OCI-LY7 (cell line): ENCODE data around the gene VIL1.

Source experiments
- EZH2phosphoT487 ChIP-seq: fragments of 200-600 bp; sonication (generic); IDR thresholded peaks from 2 replicates; pipeline ENCODE4 v1.6.1; 2018; ENCODE audit warnings: low read depth, borderline replicate concordance, mild to moderate bottlenecking, mixed run types, antibody characterized with exemption, low read length, moderate library complexity, mixed read lengths
- TF ChIP-seq, protein P1 (sequence below): fragments of 200-600 bp; sonication (generic); conservative IDR thresholded peaks from 2 replicates; pipeline ENCODE4 v1.5.1; 2014; ENCODE audit warnings: mild to moderate bottlenecking, antibody characterized with exemption, low read length, moderate library complexity, mixed read lengths

DNA sequence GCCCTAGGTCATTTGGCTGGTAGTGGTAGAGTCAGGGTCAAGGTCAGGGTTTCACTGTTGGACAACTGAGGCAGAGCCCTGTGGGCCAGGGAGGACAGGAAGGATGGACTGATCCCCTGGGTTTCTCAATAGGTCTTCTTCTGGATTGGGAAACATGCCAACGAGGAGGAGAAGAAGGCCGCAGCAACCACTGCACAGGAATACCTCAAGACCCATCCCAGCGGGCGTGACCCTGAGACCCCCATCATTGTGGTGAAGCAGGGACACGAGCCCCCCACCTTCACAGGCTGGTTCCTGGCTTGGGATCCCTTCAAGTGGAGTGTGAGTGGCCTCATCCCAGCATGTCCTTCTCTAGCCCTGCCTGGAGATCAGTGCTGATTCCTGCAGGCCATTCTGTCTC lies 18.1 kb downstream of the VIL1 start:
- TF ChIP-seq, protein P1, sequence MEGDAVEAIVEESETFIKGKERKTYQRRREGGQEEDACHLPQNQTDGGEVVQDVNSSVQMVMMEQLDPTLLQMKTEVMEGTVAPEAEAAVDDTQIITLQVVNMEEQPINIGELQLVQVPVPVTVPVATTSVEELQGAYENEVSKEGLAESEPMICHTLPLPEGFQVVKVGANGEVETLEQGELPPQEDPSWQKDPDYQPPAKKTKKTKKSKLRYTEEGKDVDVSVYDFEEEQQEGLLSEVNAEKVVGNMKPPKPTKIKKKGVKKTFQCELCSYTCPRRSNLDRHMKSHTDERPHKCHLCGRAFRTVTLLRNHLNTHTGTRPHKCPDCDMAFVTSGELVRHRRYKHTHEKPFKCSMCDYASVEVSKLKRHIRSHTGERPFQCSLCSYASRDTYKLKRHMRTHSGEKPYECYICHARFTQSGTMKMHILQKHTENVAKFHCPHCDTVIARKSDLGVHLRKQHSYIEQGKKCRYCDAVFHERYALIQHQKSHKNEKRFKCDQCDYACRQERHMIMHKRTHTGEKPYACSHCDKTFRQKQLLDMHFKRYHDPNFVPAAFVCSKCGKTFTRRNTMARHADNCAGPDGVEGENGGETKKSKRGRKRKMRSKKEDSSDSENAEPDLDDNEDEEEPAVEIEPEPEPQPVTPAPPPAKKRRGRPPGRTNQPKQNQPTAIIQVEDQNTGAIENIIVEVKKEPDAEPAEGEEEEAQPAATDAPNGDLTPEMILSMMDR = no peak
- no peak for TF ChIP-seq EZH2phosphoT487
